HG03280 (cell line): Measurements from ENCODE around the gene EFCAB7.

Source experiments
- ATAC-seq: cut with Tn5 transposase; IDR thresholded peaks from one replicate; pipeline ENCODE4 v1.9.1; 2021; ENCODE audit warnings: mild to moderate bottlenecking, moderate library complexity; ENCODE audit not compliant: unreplicated experiment

The EFCAB7 gene

GRCh38 chr1:63522891-63523728 lies at the start of gene EFCAB7, which contains the start of gene ITGB3BP:
TSS of gene EFCAB7 (plus strand) at chr1:63523525. CDS start at chr1:63525573, 2,048 bp downstream.
TSS of gene ITGB3BP (minus strand) at chr1:63523225. CDS start at chr1:63523133, 92 bp downstream.
- peak; percentile 87 for ATAC-seq

GRCh38 chr1:63475761-63476160 lies 47.6 kb upstream of the EFCAB7 start:
- ATAC-seq = no peak

GRCh38 chr1:63480057-63480456 lies 43.3 kb upstream of the EFCAB7 start:
- ATAC-seq = no peak

- no peak for ATAC-seq
These were observed 36.7 kb upstream of the EFCAB7 start for GRCh38 chr1:63486629-63487028.

- no peak for ATAC-seq
These were observed 35.8 kb upstream of the EFCAB7 start for GRCh38 chr1:63487336-63488065.

GRCh38 chr1:63497577-63497976 lies 25.7 kb upstream of the EFCAB7 start:
- no peak for ATAC-seq

- no peak for ATAC-seq
These were observed 25.2 kb upstream of the EFCAB7 start for GRCh38 chr1:63498106-63498505.

GRCh38 chr1:63501256-63501655 lies 22.1 kb upstream of the EFCAB7 start:
- no peak for ATAC-seq

- no peak for ATAC-seq
These were observed 16.5 kb upstream of the EFCAB7 start for GRCh38 chr1:63506782-63507181.

- ATAC-seq = no peak
These were observed 13.6 kb upstream of the EFCAB7 start for GRCh38 chr1:63509718-63510117.

GRCh38 chr1:63512584-63512983 lies 10.7 kb upstream of the EFCAB7 start:
- no peak for ATAC-seq

- no peak for ATAC-seq
These were observed 6.7 kb upstream of the EFCAB7 start for GRCh38 chr1:63516629-63517028.

GRCh38 chr1:63523738-63524137 lies 413 bp downstream of the EFCAB7 start:
- peak; percentile 26 for ATAC-seq

GRCh38 chr1:63524201-63524600 lies 876 bp downstream of the EFCAB7 start:
- no peak for ATAC-seq

- no peak for ATAC-seq
These were observed 9.4 kb downstream of the EFCAB7 start for GRCh38 chr1:63532727-63533126.

GRCh38 chr1:63533931-63534330 lies 10.6 kb downstream of the EFCAB7 start:
- no peak for ATAC-seq

GRCh38 chr1:63534406-63534805 lies 11.1 kb downstream of the EFCAB7 start:
- no peak for ATAC-seq

GRCh38 chr1:63537006-63537405 lies 13.7 kb downstream of the EFCAB7 start:
- ATAC-seq = no peak

GRCh38 chr1:63537940-63538339 lies 14.6 kb downstream of the EFCAB7 start:
- ATAC-seq = no peak

GRCh38 chr1:63545780-63546179 lies 22.5 kb downstream of the EFCAB7 start:
- ATAC-seq = no peak

GRCh38 chr1:63547621-63548294 lies 24.4 kb downstream of the EFCAB7 start:
- ATAC-seq = no peak
